SK-N-SH (cell line): ENCODE results near the gene FRK.

Source experiments
- EP300 ChIP-seq, 2 experiments: IDR thresholded peaks; 2 replicates each; pipeline versions ENCODE4 v1.4.0 to v1.6.1; 2012; ENCODE audit warnings: borderline replicate concordance in 1 of 2, low read depth in 1 of 2, low read length in 1 of 2
- POLR2AphosphoS5 ChIP-seq: IDR thresholded peaks from 2 replicates; pipeline ENCODE4 v1.6.1; 2012; ENCODE audit warnings: low read depth, low read length
- RAD21 ChIP-seq: IDR thresholded peaks from 2 replicates; pipeline ENCODE4 v1.6.1; 2012; ENCODE audit warnings: mild to moderate bottlenecking, low read length
- RFX5 ChIP-seq: IDR thresholded peaks from 2 replicates; pipeline ENCODE4 v1.6.1; 2012; ENCODE audit warnings: mild to moderate bottlenecking, improper control_type of control experiment, low read length
- SMC3 ChIP-seq: IDR thresholded peaks from 2 replicates; pipeline ENCODE4 v1.6.1; 2012; ENCODE audit warnings: low read depth, low read length, improper control_type of control experiment
- YY1 ChIP-seq: IDR thresholded peaks from 2 replicates; pipeline ENCODE4 v1.4.0; 2012; ENCODE audit warnings: low read depth, mild to moderate bottlenecking
- TF ChIP-seq, protein P1 (sequence below): IDR thresholded peaks from 2 replicates; pipeline ENCODE4 v1.6.1; 2012; ENCODE audit warnings: mild to moderate bottlenecking, low read depth, low read length, moderate library complexity
- TF ChIP-seq, protein P2 (sequence below): fragments of 200-600 bp; sonication (generic); IDR thresholded peaks from 2 replicates; pipeline ENCODE4 v1.6.1; 2017; ENCODE audit warnings: antibody characterized with exemption, mild to moderate bottlenecking, moderate library complexity

DNA sequence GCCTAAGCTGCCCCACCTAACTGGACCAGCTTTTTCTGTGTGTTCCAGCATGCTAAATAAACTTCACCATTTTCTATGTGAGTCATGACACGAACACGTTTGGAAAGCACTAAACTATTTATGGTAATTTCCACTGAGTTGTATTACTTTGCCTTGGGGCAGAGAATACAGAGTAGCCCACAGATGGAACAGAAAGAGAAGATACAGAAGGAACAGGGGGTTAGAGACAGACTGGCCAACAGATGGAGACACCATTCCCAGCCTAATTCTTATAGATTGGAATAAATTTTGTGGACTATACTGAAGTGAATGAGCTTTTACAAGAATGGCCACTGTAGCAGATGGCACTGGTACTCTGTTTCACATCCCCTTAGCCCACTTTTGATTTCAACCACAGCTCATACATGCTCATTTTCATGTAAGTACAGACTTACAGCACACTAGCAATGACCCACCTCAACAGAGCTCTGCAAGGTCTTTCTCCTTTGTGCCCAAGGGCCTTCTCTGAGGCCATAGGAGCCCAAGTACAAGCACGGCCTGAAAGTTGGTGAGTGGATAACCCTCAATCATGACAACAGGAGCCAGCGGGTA is 26.8 kb upstream of the FRK start:
- TF ChIP-seq RFX5 (no peak), POLR2AphosphoS5 (no peak), EP300 (IDR thresholded peaks at IDR 0.05; ENCODE audit: borderline replicate concordance in 1 of 2, low read depth in 1 of 2, low read length in 1 of 2) (no peak), SMC3 (no peak), YY1 (no peak), RAD21 (no peak)
- TF ChIP-seq, protein P1, sequence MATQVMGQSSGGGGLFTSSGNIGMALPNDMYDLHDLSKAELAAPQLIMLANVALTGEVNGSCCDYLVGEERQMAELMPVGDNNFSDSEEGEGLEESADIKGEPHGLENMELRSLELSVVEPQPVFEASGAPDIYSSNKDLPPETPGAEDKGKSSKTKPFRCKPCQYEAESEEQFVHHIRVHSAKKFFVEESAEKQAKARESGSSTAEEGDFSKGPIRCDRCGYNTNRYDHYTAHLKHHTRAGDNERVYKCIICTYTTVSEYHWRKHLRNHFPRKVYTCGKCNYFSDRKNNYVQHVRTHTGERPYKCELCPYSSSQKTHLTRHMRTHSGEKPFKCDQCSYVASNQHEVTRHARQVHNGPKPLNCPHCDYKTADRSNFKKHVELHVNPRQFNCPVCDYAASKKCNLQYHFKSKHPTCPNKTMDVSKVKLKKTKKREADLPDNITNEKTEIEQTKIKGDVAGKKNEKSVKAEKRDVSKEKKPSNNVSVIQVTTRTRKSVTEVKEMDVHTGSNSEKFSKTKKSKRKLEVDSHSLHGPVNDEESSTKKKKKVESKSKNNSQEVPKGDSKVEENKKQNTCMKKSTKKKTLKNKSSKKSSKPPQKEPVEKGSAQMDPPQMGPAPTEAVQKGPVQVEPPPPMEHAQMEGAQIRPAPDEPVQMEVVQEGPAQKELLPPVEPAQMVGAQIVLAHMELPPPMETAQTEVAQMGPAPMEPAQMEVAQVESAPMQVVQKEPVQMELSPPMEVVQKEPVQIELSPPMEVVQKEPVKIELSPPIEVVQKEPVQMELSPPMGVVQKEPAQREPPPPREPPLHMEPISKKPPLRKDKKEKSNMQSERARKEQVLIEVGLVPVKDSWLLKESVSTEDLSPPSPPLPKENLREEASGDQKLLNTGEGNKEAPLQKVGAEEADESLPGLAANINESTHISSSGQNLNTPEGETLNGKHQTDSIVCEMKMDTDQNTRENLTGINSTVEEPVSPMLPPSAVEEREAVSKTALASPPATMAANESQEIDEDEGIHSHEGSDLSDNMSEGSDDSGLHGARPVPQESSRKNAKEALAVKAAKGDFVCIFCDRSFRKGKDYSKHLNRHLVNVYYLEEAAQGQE, result no peak
- TF ChIP-seq, protein P2, sequence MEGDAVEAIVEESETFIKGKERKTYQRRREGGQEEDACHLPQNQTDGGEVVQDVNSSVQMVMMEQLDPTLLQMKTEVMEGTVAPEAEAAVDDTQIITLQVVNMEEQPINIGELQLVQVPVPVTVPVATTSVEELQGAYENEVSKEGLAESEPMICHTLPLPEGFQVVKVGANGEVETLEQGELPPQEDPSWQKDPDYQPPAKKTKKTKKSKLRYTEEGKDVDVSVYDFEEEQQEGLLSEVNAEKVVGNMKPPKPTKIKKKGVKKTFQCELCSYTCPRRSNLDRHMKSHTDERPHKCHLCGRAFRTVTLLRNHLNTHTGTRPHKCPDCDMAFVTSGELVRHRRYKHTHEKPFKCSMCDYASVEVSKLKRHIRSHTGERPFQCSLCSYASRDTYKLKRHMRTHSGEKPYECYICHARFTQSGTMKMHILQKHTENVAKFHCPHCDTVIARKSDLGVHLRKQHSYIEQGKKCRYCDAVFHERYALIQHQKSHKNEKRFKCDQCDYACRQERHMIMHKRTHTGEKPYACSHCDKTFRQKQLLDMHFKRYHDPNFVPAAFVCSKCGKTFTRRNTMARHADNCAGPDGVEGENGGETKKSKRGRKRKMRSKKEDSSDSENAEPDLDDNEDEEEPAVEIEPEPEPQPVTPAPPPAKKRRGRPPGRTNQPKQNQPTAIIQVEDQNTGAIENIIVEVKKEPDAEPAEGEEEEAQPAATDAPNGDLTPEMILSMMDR, result no peak
